Psoas muscle (tissue), 8 donors: ENCODE measurements around the gene B3GALT4. TPM values are rescaled to one million over a fixed set of nuclear protein-coding genes. Genes with fewer than 3 reads are reported as not detected.
A peak's percentile ranks its signal among the peaks of the same experiment; 100 is the strongest.

Source experiments
- ATAC-seq, 4 donors: fragments of 200-7000 bp; cut with Tn5 transposase; one replicate each; pipeline ENCODE4 v1.9.1; 2020; ENCODE audit warnings: moderate library complexity in 3 of 4, mild to moderate bottlenecking in 2 of 4
- DNase-seq, 2 donors: peaks; one replicate each; pipeline ENCODE4 v3.0.0-alpha.2; 2020
- H3K27ac ChIP-seq: fragments of 200-600 bp; one replicate; pipeline ENCODE4 v1.8.0; 2022
- H3K27me3 ChIP-seq, 3 donors: fragments of 200-600 bp in 1 of 3; one replicate each; pipeline versions ENCODE4 v1.6.1 to v1.8.0; 2013 to 2022; ENCODE audit warnings: low read length in 2 of 3, mild to moderate bottlenecking in 2 of 3, moderate library complexity in 1 of 3; ENCODE audit not compliant: insufficient read depth in 3 of 3
- H3K36me3 ChIP-seq, 2 donors: fragments of 200-600 bp in 1 of 2; one replicate each; pipeline versions ENCODE4 v1.6.1 to v1.8.0; 2013 to 2022; ENCODE audit warnings: low read depth in 1 of 2, mild to moderate bottlenecking in 1 of 2, moderate library complexity in 1 of 2; ENCODE audit not compliant: insufficient read depth in 1 of 2
- H3K4me1 ChIP-seq: fragments of 200-600 bp; one replicate; pipeline ENCODE4 v1.8.0; 2022
- H3K4me3 ChIP-seq: fragments of 200-600 bp; one replicate; pipeline ENCODE4 v1.8.0; 2022; ENCODE audit warnings: mild to moderate bottlenecking
- H3K9me3 ChIP-seq: fragments of 200-600 bp; one replicate; pipeline ENCODE4 v1.8.0; 2022
- whole genome bisulfite sequencing, 3 donors: extraction: QIAGEN DNeasy Blood & Tissue Kit; methylation state at CpG; one replicate each; pipeline versions ENCODE4 v1.1.6 to v1.1.7; 2013; 5-methylcytosine and 5-hydroxymethylcytosine counted together
- intact Hi-C, 2 donors: fragments of 100-400 bp; cut with DNase I; formaldehyde crosslinking; loops; one replicate each; pipeline versions ENCODE4 v1.11.0 to v1.14.2; 2022
- polyA plus RNA-seq, 3 donors: library from polyadenylated mRNA; stranded (reverse); fragments of 200-250 nt; gene quantifications; one replicate each; pipeline ENCODE4 v1.2.3, GENCODE V29; 2013
- total RNA-seq, 4 donors: library from RNA; stranded (reverse); fragmentation: NEBNext Ultra II Directional in 2 of 4; extraction: Animal tissue kit (Norgen Biotek cat#: 25700) in 2 of 4; gene quantifications; one replicate each; pipeline versions ENCODE4 v1.2.1 to v1.2.4, GENCODE V29; 2021 to 2023
- TF ChIP-seq, protein P1 (sequence below): fragments of 200-600 bp; IDR thresholded peaks from one replicate; pipeline ENCODE4 v1.8.0; 2022; ENCODE audit warnings: antibody characterized with exemption
- donor health status: healthy with polysubstance abuse.
- donor health status: DM: no; HTN: no; CAD: no; lungs with moderate emphysema.
- donor health status: Bipolar disorder and iron deficiency.
- donor health status: healthy.
- donor health status: DM: yes; HTN: yes; CAD: no.
- donor health status: DM: no; HTN: no; CAD: no.
- donor health status: DM: no; HTN: no; CAD: no.
- donor health status: DM: yes; HTN: yes; CAD: no.

B3GALT4 gene
- total and polyA plus RNA-seq, 7 donors = 1.3 to 3.6 (median 1.8) TPM

DNA sequence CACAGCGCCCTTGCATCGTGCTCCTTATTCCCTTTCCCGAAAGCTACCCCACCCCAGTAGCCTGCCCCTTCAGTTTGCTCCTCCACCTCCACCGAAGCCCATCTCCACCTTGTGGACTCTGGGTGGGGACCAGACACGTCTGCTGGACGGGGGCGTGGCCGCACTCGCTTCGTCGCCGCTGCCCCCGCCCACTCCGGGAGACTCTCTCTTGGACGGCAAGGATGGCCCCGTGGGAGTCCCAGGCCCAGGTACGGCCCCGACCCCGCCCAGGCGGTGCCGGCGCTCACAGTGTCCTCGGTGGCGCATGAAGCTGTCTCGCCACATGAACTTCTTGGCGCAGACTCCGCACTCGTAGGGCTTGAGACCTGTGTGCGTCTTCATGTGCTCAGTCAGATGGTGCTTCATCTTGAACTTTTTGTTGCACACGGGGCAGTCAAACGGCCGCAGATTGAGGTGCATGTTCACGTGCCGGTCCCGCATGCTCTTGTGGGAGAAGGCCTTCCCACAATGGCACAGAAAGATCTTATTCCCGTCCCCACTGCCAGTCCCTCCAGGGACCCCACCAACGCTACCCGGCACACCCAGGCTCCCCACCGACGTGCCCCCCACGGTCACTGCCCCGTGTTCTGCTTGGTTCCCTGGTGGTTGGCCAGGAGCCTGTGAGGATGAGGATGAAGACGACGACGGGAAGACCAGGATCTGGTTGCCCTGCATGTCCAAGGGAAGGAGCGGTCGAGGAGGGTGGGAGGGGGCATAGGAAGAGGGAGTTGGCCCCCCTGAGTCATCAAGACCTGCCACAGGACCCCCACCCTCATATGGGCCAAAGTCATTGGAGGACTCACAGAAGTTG is 38.2 kb downstream of the B3GALT4 start:
- peak overlapping the region; percentile 91 for H3K27ac ChIP-seq
- H3K27me3 ChIP-seq = no peaks in the 10 kb centered on the region
- TF ChIP-seq, protein P1, sequence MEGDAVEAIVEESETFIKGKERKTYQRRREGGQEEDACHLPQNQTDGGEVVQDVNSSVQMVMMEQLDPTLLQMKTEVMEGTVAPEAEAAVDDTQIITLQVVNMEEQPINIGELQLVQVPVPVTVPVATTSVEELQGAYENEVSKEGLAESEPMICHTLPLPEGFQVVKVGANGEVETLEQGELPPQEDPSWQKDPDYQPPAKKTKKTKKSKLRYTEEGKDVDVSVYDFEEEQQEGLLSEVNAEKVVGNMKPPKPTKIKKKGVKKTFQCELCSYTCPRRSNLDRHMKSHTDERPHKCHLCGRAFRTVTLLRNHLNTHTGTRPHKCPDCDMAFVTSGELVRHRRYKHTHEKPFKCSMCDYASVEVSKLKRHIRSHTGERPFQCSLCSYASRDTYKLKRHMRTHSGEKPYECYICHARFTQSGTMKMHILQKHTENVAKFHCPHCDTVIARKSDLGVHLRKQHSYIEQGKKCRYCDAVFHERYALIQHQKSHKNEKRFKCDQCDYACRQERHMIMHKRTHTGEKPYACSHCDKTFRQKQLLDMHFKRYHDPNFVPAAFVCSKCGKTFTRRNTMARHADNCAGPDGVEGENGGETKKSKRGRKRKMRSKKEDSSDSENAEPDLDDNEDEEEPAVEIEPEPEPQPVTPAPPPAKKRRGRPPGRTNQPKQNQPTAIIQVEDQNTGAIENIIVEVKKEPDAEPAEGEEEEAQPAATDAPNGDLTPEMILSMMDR = no peak
- peaks cover 8 to 27% of the 10 kb centered on the region in 2 donors for H3K36me3 ChIP-seq
- H3K4me1 ChIP-seq = peaks cover 44% of the 10 kb centered on the region
- peak; percentile 52 to 75 for DNase-seq
- no peaks in the 10 kb centered on the region for H3K9me3 ChIP-seq
- 31 to 35% (median 34%) methylated on average over 47 of the region's 47 CpGs for WGBS, 3 donors
- ATAC-seq = no peak
- peak overlapping the region; percentile 98 for H3K4me3 ChIP-seq
- intact Hi-C loops = loop anchor here (2.0 to 5.0 kb wide), 2 partner anchors 14 to 38 kb away; partner anchors contain the start of gene B3GALT4 (in 1 of the 2)

DNA sequence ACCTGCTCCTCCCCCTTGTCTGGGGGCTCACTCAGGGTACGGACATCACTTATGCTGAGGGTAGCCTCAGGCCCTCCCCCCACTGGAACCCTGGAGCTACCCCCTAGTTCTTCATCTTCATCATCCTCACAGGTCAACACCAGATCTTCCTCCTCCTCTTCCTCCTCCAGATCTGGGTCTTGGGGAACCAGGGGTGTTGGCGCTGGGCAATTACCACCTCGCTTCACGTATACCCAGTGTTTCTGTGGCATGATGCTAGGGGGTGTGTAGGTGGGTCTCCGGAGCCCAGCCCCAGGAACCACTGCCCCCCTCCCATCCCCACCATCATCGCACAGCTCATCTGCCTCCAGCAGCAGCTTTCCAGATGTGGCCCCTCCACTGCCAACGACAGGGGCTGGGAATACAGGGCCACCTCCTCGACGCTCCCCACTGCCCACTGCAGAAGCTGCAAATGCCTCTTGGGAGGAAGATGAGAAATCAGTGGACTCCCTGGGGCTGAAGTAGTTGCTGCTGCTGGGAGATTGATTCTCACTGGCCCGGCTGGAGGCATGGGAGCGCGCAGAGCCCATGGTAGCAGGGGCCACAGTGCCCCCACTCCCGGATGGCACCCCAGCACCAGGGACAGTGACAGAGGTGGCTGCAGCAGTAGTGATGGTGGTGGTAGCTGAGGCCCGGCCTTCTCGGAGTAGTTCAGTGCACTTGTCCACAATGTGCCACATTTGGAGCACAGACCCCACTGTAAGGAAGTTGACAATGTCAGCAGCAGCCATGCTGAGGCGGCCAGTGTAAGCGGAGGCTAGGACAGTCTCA is 39.1 kb downstream of the B3GALT4 start:
- no peaks in the 10 kb centered on the region for H3K27me3 ChIP-seq
- intact Hi-C loops = loop anchor here in 1 of 2 donors (2.0 kb wide), 1 partner anchor 15 kb away; no protein-coding TSS in a partner anchor
- TF ChIP-seq, protein P1 = no peak
- peak overlapping the region; percentile 16 for H3K27ac ChIP-seq
- 77 to 84% (median 81%) methylated on average over 17 of the region's 17 CpGs for WGBS, 3 donors
- DNase-seq (no peak), ATAC-seq (no peak)
- no peaks in the 10 kb centered on the region for H3K9me3 ChIP-seq
- no peak overlapping the region for H3K4me3 ChIP-seq
- H3K36me3 ChIP-seq = peaks cover 11 to 28% of the 10 kb centered on the region in 2 donors
- peaks cover 52% of the 10 kb centered on the region for H3K4me1 ChIP-seq

DNA sequence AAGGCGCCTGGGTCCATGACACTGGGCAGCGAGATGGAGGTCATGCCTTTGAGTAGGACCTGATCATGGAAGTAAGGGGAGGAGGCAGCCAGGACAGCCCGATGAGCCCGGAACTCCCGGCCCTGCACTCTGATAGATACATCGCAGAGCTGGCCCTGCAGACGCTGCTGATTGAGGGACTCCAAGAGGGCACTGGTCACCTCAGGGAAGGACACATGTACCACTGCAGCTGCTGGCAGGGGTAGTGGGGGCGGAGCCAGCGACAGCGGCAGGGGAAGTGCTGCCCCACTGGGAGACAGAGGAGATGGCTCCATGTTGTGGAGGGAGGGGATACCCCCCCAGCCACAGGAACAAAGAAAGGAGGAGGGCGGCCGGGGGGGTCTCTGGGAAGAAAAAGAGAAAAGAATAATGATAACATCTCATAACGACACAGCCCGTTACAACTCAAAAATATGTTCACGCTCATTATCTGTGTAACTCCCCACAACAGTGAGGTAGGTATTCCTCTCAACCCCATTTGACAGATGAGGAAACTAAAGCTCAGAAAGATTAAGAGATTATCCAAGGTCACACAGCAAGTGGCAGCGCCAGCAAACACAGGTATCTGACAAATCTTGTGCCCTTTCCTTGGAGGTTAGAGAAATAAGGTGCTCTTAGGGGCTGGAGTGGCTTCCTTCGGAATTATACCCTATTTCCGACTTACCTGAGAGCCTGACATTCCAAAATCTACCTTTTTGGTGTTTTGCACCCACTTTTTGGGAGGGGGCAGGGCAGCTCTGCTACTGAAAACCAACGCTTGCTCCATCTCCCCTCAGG is 39.9 kb downstream of the B3GALT4 start:
- Histone ChIP-seq H3K27ac (peak overlapping the region; percentile 77), H3K27me3 (no peaks in the 10 kb centered on the region), H3K36me3 (peaks cover 11 to 32% of the 10 kb centered on the region in 2 donors), H3K9me3 (no peaks in the 10 kb centered on the region), H3K4me3 (peak overlapping the region; percentile 68), H3K4me1 (peaks cover 56% of the 10 kb centered on the region)
- intact Hi-C loops = no loop called here
- 59 to 70% (median 62%) methylated on average over 19 of the region's 19 CpGs for WGBS, 3 donors
- DNase-seq = peak in 1 of 2 donors; percentile 65
- ATAC-seq = no peak
- TF ChIP-seq, protein P1 = no peak

DNA sequence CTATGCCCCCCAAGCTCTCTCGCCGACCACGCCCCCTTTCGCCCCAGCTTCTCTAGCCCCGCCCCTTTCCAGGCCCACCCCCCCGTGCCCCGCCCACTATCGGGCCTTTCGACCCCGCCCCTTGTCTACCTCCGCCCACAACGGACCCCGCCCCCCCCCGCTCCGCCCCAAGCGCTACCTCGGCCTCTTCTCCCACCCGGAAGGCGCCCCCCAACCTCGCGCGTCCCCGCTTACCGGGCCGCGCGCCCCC is 40.4 kb downstream of the B3GALT4 start:
- Histone ChIP-seq H3K27ac (peak overlapping the region; percentile 77), H3K4me3 (peak overlapping the region; percentile 68), H3K36me3 (peaks cover 11 to 32% of the 10 kb centered on the region in 2 donors), H3K9me3 (no peaks in the 10 kb centered on the region), H3K4me1 (peaks cover 54% of the 10 kb centered on the region), H3K27me3 (no peaks in the 10 kb centered on the region)
- peak; percentile 13 to 30 (median 20) for ATAC-seq
- DNase-seq = no peak
- 2 to 4% (median 3%) methylated on average over 10 to 27 of the region's 27 CpGs for whole genome bisulfite sequencing, 3 donors
- TF ChIP-seq, protein P1 = no peak
- intact Hi-C loops = no loop called here
